PC-3 (cell line): ENCODE data around the gene PKIG. TPM values are rescaled to one million over a fixed set of nuclear protein-coding genes. Genes with fewer than 3 reads are reported as not detected.
A peak's percentile ranks its signal among the peaks of the same experiment; 100 is the strongest.

ENCODE experiments used
- ATAC-seq: fragments of 200-7000 bp; cut with Tn5 transposase; 2 replicates; pipeline ENCODE4 v1.9.1; 2020; ENCODE audit warnings: mild to moderate bottlenecking, moderate library complexity
- BruUV-seq: library from RNA; stranded (reverse); fragments of 400-500 nt; replicated peaks from 2 replicates; lab custom pipeline; 2021; lab: Mats Ljungman, UMichigan
- CTCF ChIA-PET: fragments of 300-600 bp; sonication (Branson Sonifier 250); formaldehyde crosslinking; loops from one replicate; lab custom pipeline; 2022; ENCODE audit warnings: antibody characterized with exemption; lab: Charles Lee
- POLR2A ChIA-PET: fragments of 300-600 bp; sonication (Branson Sonifier 250); formaldehyde crosslinking; loops from one replicate; lab custom pipeline; 2022; ENCODE audit warnings: antibody characterized with exemption; ENCODE audit not compliant: unreplicated experiment; lab: Charles Lee
- DNase-seq: peaks from one replicate; pipeline ENCODE4 v3.0.0-alpha.2; 2015
- H2AFZ ChIP-seq: fragments of 300-600 bp; sonication (generic); 2 replicates; pipeline ENCODE4 v1.6.0; 2016; ENCODE audit warnings: antibody characterized with exemption, low read length
- H3F3A ChIP-seq: fragments of 300-600 bp; sonication (generic); one replicate; pipeline ENCODE4 v1.6.0; 2017; ENCODE audit warnings: antibody characterized with exemption, low read length, control low read depth, mild to moderate bottlenecking; ENCODE audit not compliant: unreplicated experiment
- H3K27ac ChIP-seq: fragments of 300-600 bp; sonication (generic); 2 replicates; pipeline ENCODE4 v1.5.1; 2016; ENCODE audit warnings: mild to moderate bottlenecking, low read length
- H3K27me3 ChIP-seq: fragments of 300-600 bp; sonication (generic); 2 replicates; pipeline ENCODE4 v1.6.1; 2016; ENCODE audit warnings: low read length, mixed read lengths
- H3K36me3 ChIP-seq: fragments of 300-600 bp; sonication (generic); 2 replicates; pipeline ENCODE4 v1.6.1; 2016; ENCODE audit warnings: low read depth, mixed run types, low read length, mixed read lengths
- H3K4me1 ChIP-seq: fragments of 300-600 bp; sonication (generic); 2 replicates; pipeline ENCODE4 v1.5.1; 2016; ENCODE audit warnings: low read length; ENCODE audit not compliant: insufficient read depth
- H3K4me2 ChIP-seq: fragments of 300-600 bp; sonication (generic); 2 replicates; pipeline ENCODE4 v1.6.0; 2016; ENCODE audit warnings: low read length
- H3K4me3 ChIP-seq: fragments of 300-600 bp; sonication (generic); 2 replicates; pipeline ENCODE4 v1.5.1; 2016; ENCODE audit warnings: mild to moderate bottlenecking, low read length, mixed read lengths
- H3K79me2 ChIP-seq: fragments of 300-600 bp; sonication (generic); 2 replicates; pipeline ENCODE4 v1.6.1; 2017; ENCODE audit warnings: low read length, mixed read lengths
- H3K9ac ChIP-seq: fragments of 300-600 bp; sonication (generic); 2 replicates; pipeline ENCODE4 v1.6.0; 2016; ENCODE audit warnings: mild to moderate bottlenecking, low read length
- H3K9me2 ChIP-seq: fragments of 300-600 bp; sonication (generic); replicated peaks from 2 replicates; pipeline ENCODE4 v1.6.1; 2016; ENCODE audit warnings: mixed run types, low read length, mixed read lengths
- H3K9me3 ChIP-seq: fragments of 300-600 bp; sonication (generic); 2 replicates; pipeline ENCODE4 v1.6.1; 2016; ENCODE audit warnings: low read length, mixed read lengths
- H4K20me1 ChIP-seq: fragments of 300-600 bp; sonication (generic); 2 replicates; pipeline ENCODE4 v1.6.1; 2016; ENCODE audit warnings: low read length, mixed read lengths
- CTCF ChIP-seq: fragments of 300-600 bp; sonication (generic); conservative IDR thresholded peaks from 2 replicates; pipeline ENCODE4 v1.5.1; 2017; ENCODE audit warnings: antibody characterized with exemption, low read depth, mild to moderate bottlenecking, low read length
- EZH2 ChIP-seq: fragments of 300-600 bp; sonication (generic); IDR thresholded peaks from one replicate; pipeline ENCODE4 v1.6.1; 2017; ENCODE audit warnings: antibody characterized with exemption, mild to moderate bottlenecking, low read length; ENCODE audit not compliant: unreplicated experiment
- EZH2phosphoT487 ChIP-seq: fragments of 300-600 bp; sonication (generic); IDR thresholded peaks from 2 replicates; pipeline ENCODE4 v1.6.1; 2018; ENCODE audit warnings: mild to moderate bottlenecking, antibody characterized with exemption, low read length, borderline replicate concordance
- intact Hi-C: fragments of 100-400 bp; cut with micrococcal nuclease; formaldehyde crosslinking; loops from 2 replicates; pipeline ENCODE4 v1.9.0; 2023
- total RNA-seq: library from RNA; depleted of rRNA; stranded (reverse); fragments of >200 nt; gene quantifications from 2 replicates; pipeline ENCODE4 v1.2.3, GENCODE V29; 2014

PKIG gene
- total RNA-seq, 1 experiment from 2014 or later = 47.5 TPM

GRCh38 chr20:44646023-44646640 is 63.8 kb downstream of the PKIG start:
- CTCF ChIA-PET = no interaction called here
- no TSS peak for BruUV-seq
- Histone ChIP-seq H3K27me3 (no peaks in the 10 kb centered on the region), H3K4me1 (peaks cover 37% of the 10 kb centered on the region), H3K9me2 (no peaks in the 10 kb centered on the region), H3F3A (no peaks in the 10 kb centered on the region), H3K79me2 (0 out of 2 replicates have a peak, but pooled peaks cover 3% of the 10 kb centered on the region), H3K4me3 (no peak overlapping the region), H3K4me2 (no peak overlapping the region), H3K36me3 (no peaks in the 10 kb centered on the region), H2AFZ (no peak overlapping the region), H3K9ac (no peak overlapping the region), H4K20me1 (no peaks in the 10 kb centered on the region), H3K27ac (no peak overlapping the region), H3K9me3 (no peaks in the 10 kb centered on the region)
- intact Hi-C loops = no loop called here
- POLR2A ChIA-PET = no interaction called here
- DNase-seq = no peak
- no peak for TF ChIP-seq CTCF
- TF ChIP-seq EZH2 = no peak
- TF ChIP-seq EZH2phosphoT487 = no peak
- ATAC-seq = no peak

- ChIA-PET POLR2A (no interaction called here), CTCF (no interaction called here)
- Histone ChIP-seq H3K79me2 (0 out of 2 replicates have a peak, but pooled peaks cover 3% of the 10 kb centered on the region), H3K4me1 (peaks cover 38% of the 10 kb centered on the region), H3K36me3 (no peaks in the 10 kb centered on the region), H4K20me1 (no peaks in the 10 kb centered on the region), H3F3A (no peaks in the 10 kb centered on the region), H3K4me2 (no peak overlapping the region), H3K9me2 (no peaks in the 10 kb centered on the region), H2AFZ (no peak overlapping the region), H3K27ac (no peak overlapping the region), H3K4me3 (no peak overlapping the region), H3K9ac (no peak overlapping the region), H3K9me3 (no peaks in the 10 kb centered on the region), H3K27me3 (no peaks in the 10 kb centered on the region)
- intact Hi-C loops = no loop called here
- BruUV-seq = no TSS peak
- DNase-seq (peak; percentile 51), ATAC-seq (peak; percentile 16; the same call in 1 of the 2 replicates)
- no peak for TF ChIP-seq EZH2
- TF ChIP-seq EZH2phosphoT487 = no peak
Measured at GRCh38 chr20:44646641-44647274, 64.4 kb downstream of the PKIG start.

- no peak for ATAC-seq
- TF ChIP-seq EZH2 (no peak), EZH2phosphoT487 (no peak), CTCF (no peak)
- Histone ChIP-seq H3K27me3 (no peaks in the 10 kb centered on the region), H2AFZ (no peak overlapping the region), H3K79me2 (no peaks in the 10 kb centered on the region), H3K36me3 (no peaks in the 10 kb centered on the region), H3K9me2 (no peaks in the 10 kb centered on the region), H4K20me1 (no peaks in the 10 kb centered on the region), H3K9me3 (no peaks in the 10 kb centered on the region), H3K4me3 (no peak overlapping the region), H3K27ac (no peak overlapping the region), H3K4me2 (no peak overlapping the region), H3F3A (no peaks in the 10 kb centered on the region), H3K9ac (no peak overlapping the region), H3K4me1 (peaks cover 25% of the 10 kb centered on the region)
- BruUV-seq = no TSS peak
- CTCF ChIA-PET = no interaction called here
- POLR2A ChIA-PET = interaction anchor here (0.5 to 0.6 kb wide), 2 partner anchors 8 to 290 kb away, joined by 3 read pairs; no protein-coding TSS in a partner anchor
- DNase-seq = no peak
- intact Hi-C loops = no loop called here
Measured at GRCh38 chr20:44648068-44648467, 65.7 kb downstream of the PKIG start.
